PFSK-1 (cell line): ENCODE measurements around the gene FOXK2.

ENCODE experiments used
- FOXP2 ChIP-seq: optimal IDR thresholded peaks from 2 replicates; pipeline ENCODE3; 2011; ENCODE audit warnings: borderline replicate concordance, control low read depth, inconsistent platforms; ENCODE audit not compliant: insufficient read depth; ENCODE audit errors: extremely low read length, extremely low read depth
- POLR2AphosphoS5 ChIP-seq: IDR thresholded peaks from 2 replicates; pipeline ENCODE4 v1.6.1; 2012; ENCODE audit warnings: low read depth, mild to moderate bottlenecking, control low read depth, low read length, moderate library complexity
- SIN3A ChIP-seq: IDR thresholded peaks from 2 replicates; pipeline ENCODE4 v1.6.1; 2012; ENCODE audit warnings: mild to moderate bottlenecking, low read length, moderate library complexity, borderline replicate concordance; ENCODE audit not compliant: insufficient read depth
- TAF1 ChIP-seq: IDR thresholded peaks from 2 replicates; pipeline ENCODE4 v1.6.1; 2012; ENCODE audit warnings: low read length, control low read depth, borderline replicate concordance; ENCODE audit not compliant: insufficient read depth
- TF ChIP-seq, protein P1 (sequence below), 2 experiments: IDR thresholded peaks; 2 replicates each; pipeline versions ENCODE4 v1.6.1 to v1.8.0; 2011 to 2012; ENCODE audit warnings: low read depth in 2 of 2, low read length in 2 of 2, control low read depth in 1 of 2, inconsistent platforms in 1 of 2, mild to moderate bottlenecking in 1 of 2, moderate library complexity in 1 of 2; ENCODE audit not compliant: insufficient read depth in 1 of 2

The FOXK2 gene

DNA sequence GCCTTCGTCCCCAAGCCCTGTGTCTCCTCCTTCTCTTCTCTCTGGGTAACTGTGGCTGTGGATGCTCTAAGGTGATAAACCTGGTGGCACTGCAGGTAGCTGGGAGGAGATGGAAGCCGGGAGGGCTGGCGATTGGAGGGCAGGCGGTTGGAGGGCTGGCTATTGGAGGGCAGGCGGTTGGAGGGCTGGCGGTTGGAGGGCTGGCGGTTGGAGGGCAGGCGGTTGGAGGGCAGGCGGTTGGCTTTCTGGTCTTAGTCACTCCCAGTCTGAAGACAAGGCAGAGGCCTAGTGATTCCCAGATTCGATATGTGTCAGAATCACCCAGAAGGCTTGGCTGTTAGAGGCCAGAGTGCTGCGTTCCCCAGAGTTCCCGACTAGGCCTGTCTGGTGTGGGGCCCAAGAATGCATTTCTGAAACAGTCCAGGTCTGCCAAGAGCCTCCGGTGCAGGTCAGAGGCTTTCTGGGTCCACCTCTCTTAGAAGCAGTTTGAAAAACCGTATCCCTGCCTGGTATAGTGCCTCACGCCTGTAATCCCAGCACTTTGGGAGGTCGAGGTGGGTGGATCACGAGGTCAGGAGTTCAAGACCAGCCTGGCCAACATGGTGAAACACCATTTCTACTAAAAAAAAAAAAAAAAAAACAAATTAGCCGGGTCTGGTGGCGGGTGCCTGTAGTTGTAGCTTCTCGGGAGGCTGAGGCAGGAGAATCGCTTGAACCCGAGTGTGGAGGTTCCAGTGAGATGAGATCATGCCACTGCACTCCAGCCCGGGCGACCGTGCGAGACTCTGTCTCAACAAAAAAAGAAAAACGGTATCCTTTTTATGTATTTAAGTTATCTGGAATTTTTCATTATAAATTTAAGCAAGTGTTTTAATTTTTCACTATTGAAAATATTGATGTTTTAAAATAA is 69.0 kb downstream of the FOXK2 start:
- TF ChIP-seq SIN3A (no peak), TAF1 (no peak), POLR2AphosphoS5 (no peak), FOXP2 (no peak)
- TF ChIP-seq, protein P1, sequence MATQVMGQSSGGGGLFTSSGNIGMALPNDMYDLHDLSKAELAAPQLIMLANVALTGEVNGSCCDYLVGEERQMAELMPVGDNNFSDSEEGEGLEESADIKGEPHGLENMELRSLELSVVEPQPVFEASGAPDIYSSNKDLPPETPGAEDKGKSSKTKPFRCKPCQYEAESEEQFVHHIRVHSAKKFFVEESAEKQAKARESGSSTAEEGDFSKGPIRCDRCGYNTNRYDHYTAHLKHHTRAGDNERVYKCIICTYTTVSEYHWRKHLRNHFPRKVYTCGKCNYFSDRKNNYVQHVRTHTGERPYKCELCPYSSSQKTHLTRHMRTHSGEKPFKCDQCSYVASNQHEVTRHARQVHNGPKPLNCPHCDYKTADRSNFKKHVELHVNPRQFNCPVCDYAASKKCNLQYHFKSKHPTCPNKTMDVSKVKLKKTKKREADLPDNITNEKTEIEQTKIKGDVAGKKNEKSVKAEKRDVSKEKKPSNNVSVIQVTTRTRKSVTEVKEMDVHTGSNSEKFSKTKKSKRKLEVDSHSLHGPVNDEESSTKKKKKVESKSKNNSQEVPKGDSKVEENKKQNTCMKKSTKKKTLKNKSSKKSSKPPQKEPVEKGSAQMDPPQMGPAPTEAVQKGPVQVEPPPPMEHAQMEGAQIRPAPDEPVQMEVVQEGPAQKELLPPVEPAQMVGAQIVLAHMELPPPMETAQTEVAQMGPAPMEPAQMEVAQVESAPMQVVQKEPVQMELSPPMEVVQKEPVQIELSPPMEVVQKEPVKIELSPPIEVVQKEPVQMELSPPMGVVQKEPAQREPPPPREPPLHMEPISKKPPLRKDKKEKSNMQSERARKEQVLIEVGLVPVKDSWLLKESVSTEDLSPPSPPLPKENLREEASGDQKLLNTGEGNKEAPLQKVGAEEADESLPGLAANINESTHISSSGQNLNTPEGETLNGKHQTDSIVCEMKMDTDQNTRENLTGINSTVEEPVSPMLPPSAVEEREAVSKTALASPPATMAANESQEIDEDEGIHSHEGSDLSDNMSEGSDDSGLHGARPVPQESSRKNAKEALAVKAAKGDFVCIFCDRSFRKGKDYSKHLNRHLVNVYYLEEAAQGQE (IDR thresholded peaks at IDR 0.05; ENCODE audit: insufficient read depth in 1 of 2, low read depth in 2 of 2, low read length in 2 of 2): no peak

DNA sequence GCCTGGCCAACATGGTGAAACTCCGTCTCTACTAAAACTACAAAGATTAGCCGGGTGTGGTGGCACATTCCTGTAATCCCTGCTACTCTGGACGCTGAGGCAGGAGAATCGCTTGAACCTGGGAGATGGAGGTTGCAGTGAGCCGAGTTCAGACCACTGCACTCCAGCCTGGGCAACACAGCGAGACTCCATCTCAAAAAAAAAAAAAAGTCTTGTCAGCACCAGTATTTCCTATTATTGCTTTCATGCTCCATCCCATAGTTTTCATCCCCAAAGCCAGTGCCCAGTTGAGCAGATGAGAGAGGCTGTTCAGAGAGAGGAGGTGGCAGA is 70.3 kb downstream of the FOXK2 start:
- TF ChIP-seq FOXP2: no peak
- TF ChIP-seq POLR2AphosphoS5: no peak
- TF ChIP-seq, protein P1 (IDR thresholded peaks at IDR 0.05; ENCODE audit: insufficient read depth in 1 of 2, low read depth in 2 of 2, low read length in 2 of 2): no peak

DNA sequence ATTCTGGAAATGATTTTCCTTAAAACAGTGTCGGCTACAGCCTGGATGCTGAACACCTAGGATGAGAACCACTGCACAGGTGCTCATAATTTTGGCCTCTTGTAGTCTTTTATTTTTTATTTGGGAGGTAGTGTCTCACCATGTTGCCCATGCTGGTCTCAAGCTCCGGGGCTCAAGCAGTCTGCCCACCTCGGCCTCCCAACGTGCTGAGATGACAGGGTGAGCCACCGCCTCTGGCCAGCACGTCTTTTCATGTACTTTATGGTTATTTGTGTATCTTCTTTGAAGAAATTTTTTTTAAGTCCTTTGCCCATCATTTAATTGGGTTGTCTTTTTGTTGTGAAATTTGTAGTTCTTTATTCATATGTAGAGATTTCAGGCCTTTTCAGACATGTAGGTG is 70.7 kb downstream of the FOXK2 start:
- TF ChIP-seq FOXP2 (no peak), TAF1 (no peak)
- TF ChIP-seq, protein P1 (IDR thresholded peaks at IDR 0.05; ENCODE audit: insufficient read depth in 1 of 2, low read depth in 2 of 2, low read length in 2 of 2): no peak

DNA sequence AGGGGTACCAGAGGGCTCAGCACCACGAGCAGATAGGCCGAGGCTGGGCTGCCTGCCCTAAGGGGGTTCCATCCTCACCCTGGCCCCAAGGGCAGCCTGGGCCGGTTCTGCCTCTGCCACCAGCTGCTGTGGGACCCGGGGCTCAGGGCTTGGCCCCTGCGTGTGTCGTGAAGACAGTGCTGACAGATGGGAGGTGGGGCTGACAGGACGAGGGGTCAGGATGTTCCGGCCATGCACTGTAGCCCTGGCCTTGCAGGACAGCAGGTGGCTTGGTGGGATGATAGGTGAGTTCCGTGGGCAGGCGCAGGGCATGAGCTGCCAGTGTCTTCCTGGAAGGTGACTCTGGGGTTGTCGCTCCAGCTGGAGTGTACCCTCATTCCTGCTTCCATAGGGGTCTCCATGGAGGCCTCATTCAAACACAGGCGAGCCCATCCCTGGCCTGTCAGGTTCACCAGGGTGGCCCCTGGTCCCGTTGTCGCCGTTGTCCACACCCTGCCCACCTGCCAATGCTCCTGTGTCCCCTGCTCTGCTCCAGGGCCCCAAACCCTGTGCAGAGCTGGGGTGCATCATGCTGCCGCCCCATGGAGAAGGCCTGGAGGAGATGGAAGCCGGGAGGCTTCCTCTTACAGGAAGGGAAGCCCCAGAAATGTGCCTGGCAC is 71.5 kb downstream of the FOXK2 start:
- TF ChIP-seq POLR2AphosphoS5: no peak
- no peak for TF ChIP-seq TAF1
- TF ChIP-seq SIN3A: no peak
- TF ChIP-seq, protein P1 (IDR thresholded peaks at IDR 0.05; ENCODE audit: insufficient read depth in 1 of 2, low read depth in 2 of 2, low read length in 2 of 2): no peak
- no peak for TF ChIP-seq FOXP2

DNA sequence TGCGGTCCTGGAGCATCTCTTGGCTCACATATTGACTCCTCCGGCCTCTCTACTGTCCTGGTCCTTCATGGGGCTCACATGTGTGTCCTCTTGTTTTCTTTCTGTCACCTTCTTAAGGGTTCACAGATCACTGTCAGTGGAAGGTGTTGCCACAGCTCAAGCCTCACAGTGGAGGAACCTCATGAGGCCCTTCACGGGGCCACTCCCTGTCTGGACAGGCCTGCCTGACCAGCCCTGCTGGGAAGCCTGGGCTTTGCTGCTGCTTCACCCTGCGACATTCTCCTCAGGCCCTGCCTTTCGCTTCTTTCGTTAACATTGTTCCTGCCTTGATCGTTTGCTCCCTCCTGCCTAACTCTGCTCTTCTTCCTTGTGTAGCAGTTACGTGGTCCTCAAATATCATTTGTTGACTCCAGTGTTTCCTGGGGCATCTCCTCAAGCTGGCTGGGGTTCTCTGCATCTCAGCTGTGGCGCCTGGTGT is 72.8 kb downstream of the FOXK2 start:
- TF ChIP-seq TAF1 (no peak), FOXP2 (no peak), SIN3A (no peak), POLR2AphosphoS5 (no peak)
- TF ChIP-seq, protein P1 (IDR thresholded peaks at IDR 0.05; ENCODE audit: insufficient read depth in 1 of 2, low read depth in 2 of 2, low read length in 2 of 2): no peak
